IPS DF 4.7 (cell line): ENCODE results near the gene CREB3L4.
A peak's percentile ranks its signal among the peaks of the same experiment; 100 is the strongest.

ENCODE experiments used
- DNase-seq: peaks from one replicate; pipeline ENCODE4 v3.0.0-alpha.2; 2013; ENCODE audit warnings: low spot score; ENCODE audit errors: extremely low read depth

The CREB3L4 gene

GRCh38 chr1:153937331-153937730, 30.4 kb upstream of the CREB3L4 start:
- no peak for DNase-seq

GRCh38 chr1:153938996-153939395, 28.7 kb upstream of the CREB3L4 start:
- no peak for DNase-seq

- DNase-seq: no peak
Measured at GRCh38 chr1:153939476-153939875, 28.2 kb upstream of the CREB3L4 start.

GRCh38 chr1:153940756-153941155, 26.9 kb upstream of the CREB3L4 start:
- no peak for DNase-seq

- DNase-seq: no peak
Measured at GRCh38 chr1:153941826-153942725, 25.6 kb upstream of the CREB3L4 start.

- no peak for DNase-seq
Measured at GRCh38 chr1:153942766-153943549, 24.7 kb upstream of the CREB3L4 start.

GRCh38 chr1:153944005-153944826, 23.5 kb upstream of the CREB3L4 start:
- no peak for DNase-seq

GRCh38 chr1:153944827-153945117, 22.9 kb upstream of the CREB3L4 start:
- DNase-seq: no peak

GRCh38 chr1:153945131-153945794, 22.4 kb upstream of the CREB3L4 start:
- no peak for DNase-seq

- no peak for DNase-seq
Measured at GRCh38 chr1:153945795-153946621, 21.7 kb upstream of the CREB3L4 start.

- DNase-seq: no peak
Measured at GRCh38 chr1:153946622-153947241, 21.0 kb upstream of the CREB3L4 start, which contains the start of gene DENND4B. Gene DENND4B, minus strand, starts transcription at chr1:153946718. Its CDS starts 2,344 bp downstream, at chr1:153944374.

- no peak for DNase-seq
Measured at GRCh38 chr1:153951183-153951582, 16.5 kb upstream of the CREB3L4 start.

GRCh38 chr1:153951801-153952200, 15.9 kb upstream of the CREB3L4 start:
- DNase-seq: no peak

GRCh38 chr1:153953859-153954365, 13.8 kb upstream of the CREB3L4 start:
- DNase-seq: no peak

GRCh38 chr1:153954826-153955225, 12.9 kb upstream of the CREB3L4 start:
- DNase-seq: no peak

- no peak for DNase-seq
Measured at GRCh38 chr1:153956997-153957715, 10.5 kb upstream of the CREB3L4 start.

GRCh38 chr1:153957744-153958110, 10.0 kb upstream of the CREB3L4 start:
- DNase-seq: no peak

- peak; percentile 99 for DNase-seq
Measured at GRCh38 chr1:153958111-153958960, 9.4 kb upstream of the CREB3L4 start, which contains the start of gene CRTC2. Gene CRTC2, minus strand, starts transcription at chr1:153958612. Its CDS starts 115 bp downstream, at chr1:153958497.
